ENCODE results near the gene CDH13. TPM values are rescaled to one million over a fixed set of nuclear protein-coding genes. Genes with fewer than 3 reads are reported as not detected.

The CDH13 gene
- total and polyA plus RNA-seq, 10 of the 15 experiments (the other 5 are each of a cell fraction or from before 2014, with no cell fraction given): under 0.01 to 0.05 TPM; not detected in 8

DNA sequence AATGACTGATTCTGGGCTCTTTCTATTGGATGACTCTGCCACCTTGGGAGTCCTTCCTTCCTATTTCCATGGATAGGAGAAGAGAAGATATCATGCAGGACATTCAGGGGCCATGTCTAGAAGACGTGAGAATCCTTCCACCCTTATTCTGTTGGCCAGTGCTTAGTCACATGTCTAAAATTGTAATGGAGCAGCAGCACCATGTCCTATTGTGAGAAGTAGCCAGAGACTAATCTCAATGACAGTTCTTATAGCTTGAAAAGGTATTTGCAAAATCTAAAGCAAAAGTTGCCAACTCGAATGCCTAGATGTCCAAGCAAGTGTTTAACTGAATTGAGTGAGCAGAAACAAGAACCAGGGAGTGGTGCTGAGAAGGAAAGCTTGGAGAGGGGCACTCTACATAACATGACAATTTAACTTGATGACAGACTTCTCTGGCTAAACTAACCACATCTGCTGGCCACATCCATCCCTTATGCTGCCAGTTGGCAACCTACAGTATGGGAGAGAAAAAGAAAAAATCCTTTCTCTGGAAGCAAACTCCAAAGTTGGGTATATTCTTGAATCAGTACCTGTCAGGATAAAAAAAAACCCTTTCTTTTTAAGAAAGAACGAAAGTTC is 225.7 kb downstream of the CDH13 start (continued):
- TF ChIP-seq SIX5 (IDR thresholded peaks at IDR 0.05; ENCODE audit: low read depth, low read length, severe bottlenecking) (no peak), IRF4 (IDR thresholded peaks at IDR 0.05; ENCODE audit: low read depth, low read length) (no peak), RUNX3 (IDR thresholded peaks at IDR 0.05; ENCODE audit: low read length) (no peak), BACH1 (IDR thresholded peaks at IDR 0.05; ENCODE audit: borderline replicate concordance) (no peak), MYB (IDR thresholded peaks at IDR 0.05; ENCODE audit: borderline replicate concordance, low read depth, low read length) (no peak), SIN3A (IDR thresholded peaks at IDR 0.05; ENCODE audit: low read depth, low read length) (no peak), MTA2 (IDR thresholded peaks at IDR 0.05; ENCODE audit: low read depth) (no peak)
- TF ChIP-seq, protein P1, sequence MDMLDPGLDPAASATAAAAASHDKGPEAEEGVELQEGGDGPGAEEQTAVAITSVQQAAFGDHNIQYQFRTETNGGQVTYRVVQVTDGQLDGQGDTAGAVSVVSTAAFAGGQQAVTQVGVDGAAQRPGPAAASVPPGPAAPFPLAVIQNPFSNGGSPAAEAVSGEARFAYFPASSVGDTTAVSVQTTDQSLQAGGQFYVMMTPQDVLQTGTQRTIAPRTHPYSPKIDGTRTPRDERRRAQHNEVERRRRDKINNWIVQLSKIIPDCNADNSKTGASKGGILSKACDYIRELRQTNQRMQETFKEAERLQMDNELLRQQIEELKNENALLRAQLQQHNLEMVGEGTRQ (IDR thresholded peaks at IDR 0.05; ENCODE audit: borderline replicate concordance, low read depth, low read length): no peak
- TF ChIP-seq, protein P2, sequence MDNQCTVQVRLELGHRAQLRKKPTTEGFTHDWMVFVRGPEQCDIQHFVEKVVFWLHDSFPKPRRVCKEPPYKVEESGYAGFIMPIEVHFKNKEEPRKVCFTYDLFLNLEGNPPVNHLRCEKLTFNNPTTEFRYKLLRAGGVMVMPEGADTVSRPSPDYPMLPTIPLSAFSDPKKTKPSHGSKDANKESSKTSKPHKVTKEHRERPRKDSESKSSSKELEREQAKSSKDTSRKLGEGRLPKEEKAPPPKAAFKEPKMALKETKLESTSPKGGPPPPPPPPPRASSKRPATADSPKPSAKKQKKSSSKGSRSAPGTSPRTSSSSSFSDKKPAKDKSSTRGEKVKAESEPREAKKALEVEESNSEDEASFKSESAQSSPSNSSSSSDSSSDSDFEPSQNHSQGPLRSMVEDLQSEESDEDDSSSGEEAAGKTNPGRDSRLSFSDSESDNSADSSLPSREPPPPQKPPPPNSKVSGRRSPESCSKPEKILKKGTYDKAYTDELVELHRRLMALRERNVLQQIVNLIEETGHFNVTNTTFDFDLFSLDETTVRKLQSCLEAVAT (IDR thresholded peaks at IDR 0.05): no peak

DNA sequence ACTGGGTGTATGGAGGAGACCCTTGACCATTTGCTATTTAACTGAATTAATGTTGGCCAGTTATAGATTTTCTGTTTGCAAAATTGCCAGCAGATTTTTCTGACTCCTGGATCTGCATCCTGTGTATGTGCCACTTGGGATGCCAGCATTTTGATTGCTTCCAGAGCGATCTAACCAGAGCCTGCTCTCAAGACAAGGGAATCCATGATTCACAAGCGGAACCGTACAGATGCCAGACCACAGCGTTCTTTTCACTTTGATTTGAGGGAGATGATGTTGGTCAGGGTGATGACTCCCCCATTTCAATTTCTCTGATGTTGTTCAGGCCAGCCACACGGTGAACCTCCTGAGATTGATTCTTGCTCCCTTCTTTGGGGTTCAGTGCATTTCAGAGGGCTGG is 228.7 kb downstream of the CDH13 start:
- whole genome bisulfite sequencing (ENCODE audit: insufficient coverage, insufficient replicate concordance, low lambda C conversion rate, missing lambda C conversion rate): 45% methylated on average over 5 of the region's 5 CpGs
- Histone ChIP-seq H3K9ac (ENCODE audit: control insufficient read depth, insufficient read depth, low read length) (no peak overlapping the region), H3K27me3 (replicated peaks in 1 of 2; ENCODE audit: control insufficient read depth in 2 of 2, insufficient read depth in 2 of 2, low read length in 1 of 2) (no peaks in the 10 kb centered on the region), H3K36me3 (ENCODE audit: control insufficient read depth in 2 of 2, insufficient read depth in 2 of 2, low read length in 1 of 2) (no peaks in the 10 kb centered on the region), H3K9me3 (replicated peaks; ENCODE audit: control insufficient read depth, insufficient read depth, low read length) (no peaks in the 10 kb centered on the region), H3K79me2 (ENCODE audit: control insufficient read depth, insufficient read depth, low read length) (no peaks in the 10 kb centered on the region), H3K4me3 (no peak overlapping the region), H2AFZ (ENCODE audit: control insufficient read depth, low read depth, low read length) (no peak overlapping the region), H3K4me2 (ENCODE audit: control insufficient read depth, insufficient read depth) (no peak overlapping the region), H3K4me1 (ENCODE audit: control insufficient read depth, insufficient read depth, low read length) (no peaks in the 10 kb centered on the region), H4K20me1 (ENCODE audit: control insufficient read depth, insufficient read depth) (no peaks in the 10 kb centered on the region), H3K27ac (ENCODE audit: control insufficient read depth, insufficient read depth) (no peak overlapping the region)
- no TSS peak for BruUV-seq (replicated peaks)
- POLR2A ChIA-PET: no interaction called here
- CTCF ChIA-PET: no interaction called here
- intact Hi-C loops (cut with micrococcal nuclease; ENCODE audit: unreplicated experiment): no loop called here
- in situ Hi-C loops (cut with MboI): no loop called here
- SMC1A ChIA-PET (ENCODE audit: uncharacterized antibody, unreplicated experiment): no interaction called here
- no peak for FAIRE-seq
- RAD21 ChIA-PET (ENCODE audit: unreplicated experiment): no interaction called here
- no peak for ATAC-seq
- no peak for DNase-seq (ENCODE audit: low read depth, low spot score)
- TF ChIP-seq NR2C2 (IDR thresholded peaks at IDR 0.05; ENCODE audit: borderline replicate concordance, control insufficient read depth, insufficient read length, low read depth) (no peak), TAF1 (IDR thresholded peaks at IDR 0.05; ENCODE audit: borderline replicate concordance, low read depth, low read length) (no peak), TCF7 (IDR thresholded peaks at IDR 0.05; ENCODE audit: borderline replicate concordance) (no peak), BACH1 (IDR thresholded peaks at IDR 0.05; ENCODE audit: borderline replicate concordance) (no peak), SRF (IDR thresholded peaks at IDR 0.05; ENCODE audit: low read depth in 2 of 2, low read length in 2 of 2) (no peak), NBN (IDR thresholded peaks at IDR 0.05) (no peak), RB1 (IDR thresholded peaks at IDR 0.05; ENCODE audit: borderline replicate concordance) (no peak), ZNF217 (IDR thresholded peaks at IDR 0.05) (no peak), GABPA (IDR thresholded peaks at IDR 0.05; ENCODE audit: low read depth) (no peak), SIX5 (IDR thresholded peaks at IDR 0.05; ENCODE audit: low read depth, low read length, severe bottlenecking) (no peak)
- TF ChIP-seq, protein P3, sequence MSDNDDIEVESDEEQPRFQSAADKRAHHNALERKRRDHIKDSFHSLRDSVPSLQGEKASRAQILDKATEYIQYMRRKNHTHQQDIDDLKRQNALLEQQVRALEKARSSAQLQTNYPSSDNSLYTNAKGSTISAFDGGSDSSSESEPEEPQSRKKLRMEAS (IDR thresholded peaks at IDR 0.05; ENCODE audit: low read depth, low read length): no peak
- TF ChIP-seq, protein P4, sequence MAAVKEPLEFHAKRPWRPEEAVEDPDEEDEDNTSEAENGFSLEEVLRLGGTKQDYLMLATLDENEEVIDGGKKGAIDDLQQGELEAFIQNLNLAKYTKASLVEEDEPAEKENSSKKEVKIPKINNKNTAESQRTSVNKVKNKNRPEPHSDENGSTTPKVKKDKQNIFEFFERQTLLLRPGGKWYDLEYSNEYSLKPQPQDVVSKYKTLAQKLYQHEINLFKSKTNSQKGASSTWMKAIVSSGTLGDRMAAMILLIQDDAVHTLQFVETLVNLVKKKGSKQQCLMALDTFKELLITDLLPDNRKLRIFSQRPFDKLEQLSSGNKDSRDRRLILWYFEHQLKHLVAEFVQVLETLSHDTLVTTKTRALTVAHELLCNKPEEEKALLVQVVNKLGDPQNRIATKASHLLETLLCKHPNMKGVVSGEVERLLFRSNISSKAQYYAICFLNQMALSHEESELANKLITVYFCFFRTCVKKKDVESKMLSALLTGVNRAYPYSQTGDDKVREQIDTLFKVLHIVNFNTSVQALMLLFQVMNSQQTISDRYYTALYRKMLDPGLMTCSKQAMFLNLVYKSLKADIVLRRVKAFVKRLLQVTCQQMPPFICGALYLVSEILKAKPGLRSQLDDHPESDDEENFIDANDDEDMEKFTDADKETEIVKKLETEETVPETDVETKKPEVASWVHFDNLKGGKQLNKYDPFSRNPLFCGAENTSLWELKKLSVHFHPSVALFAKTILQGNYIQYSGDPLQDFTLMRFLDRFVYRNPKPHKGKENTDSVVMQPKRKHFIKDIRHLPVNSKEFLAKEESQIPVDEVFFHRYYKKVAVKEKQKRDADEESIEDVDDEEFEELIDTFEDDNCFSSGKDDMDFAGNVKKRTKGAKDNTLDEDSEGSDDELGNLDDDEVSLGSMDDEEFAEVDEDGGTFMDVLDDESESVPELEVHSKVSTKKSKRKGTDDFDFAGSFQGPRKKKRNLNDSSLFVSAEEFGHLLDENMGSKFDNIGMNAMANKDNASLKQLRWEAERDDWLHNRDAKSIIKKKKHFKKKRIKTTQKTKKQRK (IDR thresholded peaks at IDR 0.05; ENCODE audit: low read depth, low read length): no peak
